Measurements from ENCODE around the gene RPN2. TPM values are rescaled to one million over a fixed set of nuclear protein-coding genes. Genes with fewer than 3 reads are reported as not detected.

RPN2 gene
- total RNA-seq, 1 experiment from 2014 or later, result 231 TPM

Other genes with a start within 250 kb of the RPN2 start
- 12.9 and 15.4 TPM in 2 replicates for gene SAMHD1, start 227.6 kb upstream of the RPN2 start, total RNA-seq (2014; rRNA removed; shearing (Covaris generic))
- gene RBL1, start 83.3 kb upstream of the RPN2 start, total RNA-seq (2014; rRNA removed; shearing (Covaris generic)), result 14.4 and 24.1 TPM in 2 replicates
- 1.5 and 3.3 TPM in 2 replicates for gene MROH8, start 218 bp downstream of the RPN2 start, total RNA-seq (2014; rRNA removed; shearing (Covaris generic))
- gene GHRH, start 82.5 kb downstream of the RPN2 start, total RNA-seq (2014; rRNA removed; shearing (Covaris generic)), result not detected in 2 replicates
- gene MANBAL, start 110.3 kb downstream of the RPN2 start, total RNA-seq (2014; rRNA removed; shearing (Covaris generic)), result 18.9 and 20.5 TPM in 2 replicates
- 10.5 and 13.9 TPM in 2 replicates for gene SRC, start 166.8 kb downstream of the RPN2 start, total RNA-seq (2014; rRNA removed; shearing (Covaris generic))